Measurements from ENCODE around the gene LIME1. TPM values are rescaled to one million over a fixed set of nuclear protein-coding genes. Genes with fewer than 3 reads are reported as not detected.

The LIME1 gene
- total RNA-seq, 1 experiment from 2014 or later = 13.5 TPM

GRCh38 chr20:63690003-63690897, 46.2 kb upstream of the LIME1 start:
- Histone ChIP-seq H3K4me1 (ENCODE audit: insufficient read depth, low read length) (no peaks in the 10 kb centered on the region), H3K9ac (ENCODE audit: extremely low read depth, insufficient read length, low read length) (no peak overlapping the region), H3K4ac (ENCODE audit: low read depth, low read length) (no peak overlapping the region), H2BK5ac (ENCODE audit: insufficient read length, low read length) (no peak overlapping the region), H3K23ac (ENCODE audit: insufficient read length, low read depth, low read length) (no peak overlapping the region), H2BK15ac (ENCODE audit: low read depth, low read length) (no peak overlapping the region), H2AFZ (ENCODE audit: low read length) (no peak overlapping the region), H2BK120ac (ENCODE audit: low read depth, low read length, poor library complexity, severe bottlenecking) (no peak overlapping the region), H2BK20ac (ENCODE audit: low read depth, low read length, poor library complexity, severe bottlenecking) (no peak overlapping the region), H2AK5ac (ENCODE audit: insufficient read length, low read length) (no peak overlapping the region), H3K23me2 (ENCODE audit: insufficient read length, low read depth, low read length, poor library complexity, severe bottlenecking) (no peaks in the 10 kb centered on the region), H3K14ac (ENCODE audit: insufficient read depth, low read length) (no peak overlapping the region), H4K91ac (ENCODE audit: insufficient read length, low read depth, low read length) (no peak overlapping the region), H3T11ph (ENCODE audit: low read length) (no peak overlapping the region), H4K8ac (replicated peaks; ENCODE audit: insufficient read length, low read depth, low read length) (no peak overlapping the region), H4K5ac (ENCODE audit: insufficient read length, low read depth, low read length) (no peak overlapping the region), H3K4me2 (ENCODE audit: insufficient read depth, insufficient read length, low read length) (no peak overlapping the region), H3K79me2 (ENCODE audit: insufficient read depth, low read length) (no peaks in the 10 kb centered on the region), H3K9me3 (ENCODE audit: control insufficient read depth, low read depth, low read length) (no peaks in the 10 kb centered on the region), H3K27me3 (ENCODE audit: insufficient read depth, low read length) (no peaks in the 10 kb centered on the region), H2BK12ac (ENCODE audit: insufficient read length, low read depth, low read length) (no peak overlapping the region), H4K20me1 (ENCODE audit: control insufficient read depth, insufficient read depth, insufficient read length) (no peaks in the 10 kb centered on the region), H3K56ac (ENCODE audit: insufficient read length, low read depth, low read length) (no peak overlapping the region), H3K79me1 (ENCODE audit: insufficient read depth, low read depth, low read length, poor library complexity, severe bottlenecking) (no peaks in the 10 kb centered on the region), H3K18ac (ENCODE audit: insufficient read length, low read depth, low read length) (no peak overlapping the region), H3K27ac (ENCODE audit: insufficient read length, low read depth, low read length) (no peak overlapping the region)
- no peak overlapping the region for H3K4me3 Mint-ChIP-seq
- H3K27ac Mint-ChIP-seq = no peak overlapping the region
- WGBS (ENCODE audit: extremely low coverage, insufficient read length, low lambda C conversion rate) = no CpG with 5 or more reads among the region's 40 CpGs
- peaks cover 14 to 20% (median 17%) of the 10 kb centered on the region in 3 experiments; a peak in 6 of 7 replicates for H3K36me3 Mint-ChIP-seq (ENCODE audit: insufficient read depth in 1 of 3, low read depth in 3 of 3)
- TF ChIP-seq CTCF (conservative IDR thresholded peaks at IDR 0.05) = no peak
- H3K4me1 Mint-ChIP-seq = no peaks in the 10 kb centered on the region
- peaks cover 3% of the 10 kb centered on the region for H3K27me3 Mint-ChIP-seq (ENCODE audit: low read depth)
- H3K9me3 Mint-ChIP-seq = peaks cover 3 to 5% of the 10 kb centered on the region in 2 experiments; a peak in 3 of 5 replicates
- DNase-seq = no peak
